GM21447 (cell line): ENCODE data around the gene CCDC88A.
A peak's percentile ranks its signal among the peaks of the same experiment; 100 is the strongest.
"Not testable (repeated sequence)": the region's sequence is repeated elsewhere in the genome, so short reads cannot be mapped to it uniquely, and the experiment has no call there.

Source experiments
- ATAC-seq: cut with Tn5 transposase; IDR thresholded peaks from one replicate; pipeline ENCODE4 v1.9.1; 2021; ENCODE audit not compliant: unreplicated experiment

Gene CCDC88A, protein sequence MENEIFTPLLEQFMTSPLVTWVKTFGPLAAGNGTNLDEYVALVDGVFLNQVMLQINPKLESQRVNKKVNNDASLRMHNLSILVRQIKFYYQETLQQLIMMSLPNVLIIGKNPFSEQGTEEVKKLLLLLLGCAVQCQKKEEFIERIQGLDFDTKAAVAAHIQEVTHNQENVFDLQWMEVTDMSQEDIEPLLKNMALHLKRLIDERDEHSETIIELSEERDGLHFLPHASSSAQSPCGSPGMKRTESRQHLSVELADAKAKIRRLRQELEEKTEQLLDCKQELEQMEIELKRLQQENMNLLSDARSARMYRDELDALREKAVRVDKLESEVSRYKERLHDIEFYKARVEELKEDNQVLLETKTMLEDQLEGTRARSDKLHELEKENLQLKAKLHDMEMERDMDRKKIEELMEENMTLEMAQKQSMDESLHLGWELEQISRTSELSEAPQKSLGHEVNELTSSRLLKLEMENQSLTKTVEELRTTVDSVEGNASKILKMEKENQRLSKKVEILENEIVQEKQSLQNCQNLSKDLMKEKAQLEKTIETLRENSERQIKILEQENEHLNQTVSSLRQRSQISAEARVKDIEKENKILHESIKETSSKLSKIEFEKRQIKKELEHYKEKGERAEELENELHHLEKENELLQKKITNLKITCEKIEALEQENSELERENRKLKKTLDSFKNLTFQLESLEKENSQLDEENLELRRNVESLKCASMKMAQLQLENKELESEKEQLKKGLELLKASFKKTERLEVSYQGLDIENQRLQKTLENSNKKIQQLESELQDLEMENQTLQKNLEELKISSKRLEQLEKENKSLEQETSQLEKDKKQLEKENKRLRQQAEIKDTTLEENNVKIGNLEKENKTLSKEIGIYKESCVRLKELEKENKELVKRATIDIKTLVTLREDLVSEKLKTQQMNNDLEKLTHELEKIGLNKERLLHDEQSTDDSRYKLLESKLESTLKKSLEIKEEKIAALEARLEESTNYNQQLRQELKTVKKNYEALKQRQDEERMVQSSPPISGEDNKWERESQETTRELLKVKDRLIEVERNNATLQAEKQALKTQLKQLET (N-terminal part only)

DNA sequence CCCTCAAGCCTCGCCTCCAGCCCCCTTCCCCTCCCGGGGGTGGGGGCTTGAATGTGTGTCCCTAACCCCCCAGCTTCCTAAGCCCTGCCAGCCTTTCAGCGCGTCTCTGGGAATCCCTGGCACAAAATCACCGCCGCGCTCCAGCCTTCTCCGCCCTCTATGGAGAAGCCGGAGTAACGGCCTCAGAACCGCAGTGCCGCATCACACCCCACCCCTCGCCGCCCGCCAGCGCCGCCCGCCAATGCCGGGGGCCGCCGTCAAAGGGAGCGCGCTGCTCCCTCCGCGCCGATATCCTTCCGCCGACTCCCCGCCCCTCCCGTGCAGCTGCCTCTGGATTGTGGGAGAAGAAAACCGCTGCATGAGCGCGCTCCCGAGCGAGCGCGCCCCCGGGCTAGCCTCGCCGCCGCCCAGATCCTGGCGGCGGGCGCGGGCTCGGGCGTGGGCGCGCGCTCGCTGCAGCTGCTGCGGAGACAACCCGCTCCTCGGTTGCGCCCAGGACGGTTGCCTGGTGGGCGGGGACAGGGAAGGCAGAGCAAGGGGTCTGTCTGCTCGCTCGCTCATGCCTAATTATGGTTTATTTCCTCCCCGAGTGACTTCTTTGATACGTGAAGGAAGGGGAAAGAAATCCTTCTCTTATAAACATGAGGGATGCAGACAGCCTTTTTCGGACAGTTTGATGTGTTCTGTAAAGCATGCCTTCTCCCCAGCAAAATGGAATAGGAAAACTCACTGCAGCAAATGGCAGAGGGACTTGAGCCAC lies at the start of gene CCDC88A:
CCDC88A (minus strand) TSS at position 178 of the 760 bp plus-strand sequence. CDS start 777 bp downstream, outside the sequence.
- ATAC-seq: peak; percentile 77

DNA sequence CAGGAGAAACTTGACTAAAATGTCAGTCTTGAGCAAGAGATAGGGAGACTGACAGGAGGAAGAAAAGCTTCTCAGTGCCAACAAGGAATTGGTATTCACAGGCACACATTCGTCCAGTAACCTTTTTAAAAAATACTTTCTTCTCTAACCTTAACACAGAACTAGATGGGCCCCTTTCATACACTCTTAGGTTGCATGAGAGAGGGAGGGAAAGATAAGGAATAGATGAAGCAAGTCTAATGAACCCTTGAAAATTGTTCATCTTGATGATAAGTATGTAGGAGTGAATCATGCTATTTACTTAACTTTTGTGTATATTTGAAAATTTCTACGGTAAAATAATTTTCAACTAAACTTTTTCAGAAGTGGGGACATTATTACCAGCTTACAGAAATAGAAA lies 42.0 kb upstream of the CCDC88A start:
- no peak for ATAC-seq

DNA sequence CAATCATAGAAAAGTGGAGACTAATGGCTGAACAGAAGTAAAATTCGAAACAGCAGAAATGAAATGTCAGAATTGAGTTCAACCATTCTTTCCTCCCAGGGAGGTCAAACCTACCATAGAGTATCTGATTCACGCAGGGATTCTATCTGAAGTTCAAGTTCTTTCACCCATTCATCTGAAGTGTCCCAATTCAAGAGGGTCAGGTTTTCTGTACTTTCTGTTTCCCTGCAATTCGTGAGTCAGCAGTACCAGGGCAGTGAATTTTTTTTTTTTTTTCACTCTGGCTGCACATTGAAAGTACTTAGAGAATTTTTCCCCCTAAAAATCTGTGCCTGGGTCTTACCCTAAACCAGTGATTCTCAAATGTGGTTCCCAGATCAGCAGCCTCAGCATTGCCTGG lies 40.9 kb upstream of the CCDC88A start:
- no peak for ATAC-seq

DNA sequence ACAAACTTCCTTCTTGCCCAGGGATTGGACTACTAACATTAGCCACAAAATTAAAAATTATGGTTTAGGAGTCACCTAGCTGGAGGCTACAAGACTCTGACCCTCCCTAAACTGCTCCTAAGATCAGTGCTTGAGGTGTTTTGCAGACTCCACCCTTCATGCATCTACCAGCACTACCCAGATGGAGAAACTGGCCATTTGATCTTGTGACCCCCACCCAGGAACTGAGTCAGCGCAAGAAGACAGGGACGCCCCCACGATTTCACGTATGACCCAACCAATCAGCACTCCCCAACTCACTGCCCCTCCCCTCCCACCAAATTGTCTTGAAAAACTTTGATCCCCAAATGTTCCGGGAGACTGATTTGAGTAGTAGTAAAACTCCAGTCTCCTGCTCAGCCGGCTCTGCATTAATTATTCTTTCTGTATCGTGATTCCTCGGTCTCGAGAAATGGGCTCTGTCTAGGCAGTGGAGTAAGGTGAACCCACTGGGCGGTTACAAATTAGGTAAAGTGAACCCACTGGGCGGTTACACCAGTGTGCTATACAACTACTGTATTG lies 40.1 kb upstream of the CCDC88A start:
- no peak for ATAC-seq

DNA sequence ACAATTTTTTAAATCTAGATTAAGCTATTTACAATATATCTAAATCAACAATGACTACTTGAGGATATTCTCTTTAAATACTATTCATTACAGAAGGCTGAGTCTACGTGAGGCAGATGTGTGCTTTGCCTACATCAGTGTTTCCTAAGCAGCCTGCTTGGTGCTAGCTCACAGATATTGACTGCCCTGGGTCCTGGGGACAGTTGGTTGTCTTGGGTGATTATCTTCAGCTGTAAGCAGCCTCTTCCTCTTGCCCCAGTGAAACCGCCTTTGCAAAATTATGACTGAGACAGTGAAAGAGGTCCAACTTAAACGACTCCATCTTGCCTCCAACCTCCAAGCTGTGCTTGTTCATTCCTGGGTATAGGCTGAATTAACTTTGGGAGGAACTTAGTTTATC lies 39.6 kb upstream of the CCDC88A start:
- no peak for ATAC-seq

DNA sequence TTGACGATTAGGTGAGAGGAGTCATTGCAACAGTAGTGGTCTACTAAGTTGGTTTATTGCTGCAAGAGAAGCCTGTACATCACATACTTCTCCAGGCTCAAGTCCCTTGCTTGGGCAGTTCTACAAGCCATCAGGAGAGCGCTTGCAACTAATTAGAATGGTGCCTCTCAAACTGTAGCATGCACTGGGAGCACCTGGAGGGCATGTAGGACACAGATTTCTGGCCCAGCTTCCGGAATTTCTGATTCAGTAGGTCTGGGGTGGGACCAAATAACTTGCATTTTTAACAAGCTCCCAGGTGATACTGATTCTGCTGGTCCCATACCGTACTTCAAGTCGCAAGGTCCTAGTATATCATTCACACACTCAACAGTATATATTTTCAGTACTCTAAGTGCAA lies 34.5 kb upstream of the CCDC88A start:
- no peak for ATAC-seq

DNA sequence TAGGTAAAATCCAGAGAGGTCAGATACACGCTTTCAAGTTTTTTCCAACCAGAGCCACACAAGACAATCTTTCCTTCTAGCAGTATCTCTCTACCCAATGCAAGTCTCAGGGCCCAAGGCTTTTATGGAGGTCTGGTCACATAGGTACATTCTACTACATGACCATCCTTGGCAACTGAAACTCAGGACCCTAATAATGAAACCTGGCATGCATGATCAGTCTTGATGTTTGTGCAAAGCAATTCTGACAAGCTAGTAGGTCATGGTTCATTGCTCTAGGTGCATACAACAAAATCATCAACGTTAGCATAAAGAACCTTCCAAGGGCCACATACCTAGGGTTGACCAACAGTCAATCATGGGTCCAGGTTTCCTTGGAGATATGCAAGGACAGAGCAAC lies 33.2 kb upstream of the CCDC88A start:
- ATAC-seq: no peak

DNA sequence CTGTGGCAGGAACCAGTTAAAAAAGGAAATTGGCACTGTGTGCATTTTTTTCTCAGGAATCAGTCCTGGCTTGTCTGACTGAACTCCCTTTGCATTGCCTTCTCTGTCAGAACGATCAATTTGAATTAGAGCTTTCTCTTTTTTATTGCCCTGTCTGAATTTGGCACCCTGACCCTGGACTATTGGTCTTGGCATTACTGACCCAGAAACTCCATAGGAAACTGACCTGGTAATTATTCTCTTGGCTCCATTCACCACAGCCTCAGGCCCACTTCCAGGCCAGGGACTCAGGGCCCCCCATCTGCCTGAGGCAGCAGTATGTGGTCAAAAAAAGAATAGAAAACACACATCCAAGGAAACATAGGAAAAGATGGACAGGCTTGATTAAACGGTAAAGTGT lies 32.0 kb upstream of the CCDC88A start:
- ATAC-seq: no peak

DNA sequence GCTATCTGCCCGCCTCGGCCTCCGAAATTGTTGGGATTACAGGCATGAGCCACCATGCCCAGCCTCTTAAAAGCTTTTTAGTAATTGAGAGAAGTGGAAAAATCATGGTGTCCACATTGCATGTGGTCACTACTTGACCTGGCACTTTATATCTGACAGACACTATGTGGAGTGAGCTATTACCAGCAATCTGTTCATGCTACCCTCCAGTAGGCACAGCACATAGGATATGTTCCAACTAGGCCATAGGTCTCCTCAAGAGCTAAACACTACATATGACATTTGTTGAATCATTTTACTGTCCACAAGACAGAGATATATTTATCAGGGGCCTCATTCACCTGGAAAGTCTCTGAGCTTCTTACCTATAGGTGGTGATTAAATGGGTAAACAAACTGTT lies 30.4 kb upstream of the CCDC88A start:
- ATAC-seq: not testable (repeated sequence)

DNA sequence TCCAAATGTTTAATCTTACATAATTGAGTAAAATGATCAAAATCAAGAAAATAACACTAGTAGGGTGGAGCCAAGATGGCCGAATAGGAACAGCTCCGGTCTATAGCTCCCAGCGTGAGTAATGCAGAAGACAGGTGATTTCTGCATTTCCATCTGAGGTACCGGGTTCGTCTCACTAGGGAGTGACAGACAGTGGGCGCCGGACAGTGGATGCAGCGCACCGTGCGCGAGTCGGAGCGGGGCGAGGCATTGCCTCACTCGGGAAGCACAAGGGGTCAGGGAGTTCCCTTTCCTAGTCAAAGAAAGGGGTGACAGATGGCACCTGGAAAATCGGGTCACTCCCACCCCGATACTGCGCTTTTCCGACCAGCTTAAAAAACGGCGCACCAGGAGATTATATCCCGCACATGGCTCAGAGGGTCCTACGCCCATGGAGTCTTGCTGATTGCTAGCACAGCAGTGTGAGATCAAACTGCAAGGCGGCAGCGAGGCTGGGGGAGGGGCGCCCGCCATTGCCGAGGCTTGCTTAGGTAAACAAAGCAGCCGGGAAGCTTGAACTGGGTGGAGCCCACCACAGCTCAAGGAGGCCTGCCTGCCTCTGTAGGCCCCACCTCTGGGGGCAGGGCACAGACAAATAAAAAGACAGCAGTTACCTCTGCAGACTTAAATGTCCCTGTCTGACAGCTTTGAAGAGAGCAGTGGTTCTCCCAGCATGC lies 22.5 kb upstream of the CCDC88A start:
- ATAC-seq: not testable (repeated sequence)

DNA sequence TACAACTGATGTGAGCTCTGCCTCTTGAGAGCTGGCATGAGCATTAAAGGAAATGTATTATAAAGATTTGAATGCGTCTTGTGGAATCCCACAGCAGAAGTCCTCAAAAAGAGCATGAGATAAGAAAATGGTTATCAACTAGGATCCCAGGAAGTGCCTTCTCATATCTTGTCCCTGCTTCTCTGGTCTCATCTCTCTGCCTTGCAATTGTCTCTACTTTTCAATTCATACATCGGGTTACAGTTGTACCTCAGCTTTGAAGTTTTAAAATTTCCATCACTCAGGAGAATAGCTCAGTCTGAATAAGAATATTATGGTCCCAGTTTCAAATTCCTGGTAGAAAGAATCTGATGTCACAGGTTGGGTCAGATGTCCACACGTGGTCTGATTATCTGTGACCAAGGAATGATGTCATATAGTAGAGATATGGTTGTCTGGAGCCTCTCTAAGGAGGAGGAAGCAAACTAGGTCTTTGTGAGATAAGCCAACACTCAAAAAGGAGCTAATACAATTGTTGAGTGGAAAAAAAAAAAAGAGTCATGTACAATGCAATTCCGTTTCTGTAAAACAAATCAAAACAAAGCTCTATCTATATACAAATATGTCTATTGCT lies 21.7 kb upstream of the CCDC88A start:
- no peak for ATAC-seq

DNA sequence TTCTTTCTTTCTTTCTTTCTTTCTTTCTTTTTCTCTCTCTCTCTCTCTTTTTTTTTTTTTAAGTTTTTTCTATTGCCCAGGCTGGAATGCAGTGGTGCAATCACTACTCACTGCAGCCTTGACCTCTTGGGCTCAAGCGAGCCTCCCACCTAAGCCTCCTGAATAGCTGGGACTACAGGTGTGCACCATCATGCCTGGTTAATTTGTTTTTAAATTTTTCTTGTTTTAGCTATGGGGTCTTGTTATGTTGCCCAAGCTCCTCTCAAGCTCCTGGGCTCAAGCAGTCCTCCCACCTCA lies 19.4 kb upstream of the CCDC88A start:
- ATAC-seq: no peak

DNA sequence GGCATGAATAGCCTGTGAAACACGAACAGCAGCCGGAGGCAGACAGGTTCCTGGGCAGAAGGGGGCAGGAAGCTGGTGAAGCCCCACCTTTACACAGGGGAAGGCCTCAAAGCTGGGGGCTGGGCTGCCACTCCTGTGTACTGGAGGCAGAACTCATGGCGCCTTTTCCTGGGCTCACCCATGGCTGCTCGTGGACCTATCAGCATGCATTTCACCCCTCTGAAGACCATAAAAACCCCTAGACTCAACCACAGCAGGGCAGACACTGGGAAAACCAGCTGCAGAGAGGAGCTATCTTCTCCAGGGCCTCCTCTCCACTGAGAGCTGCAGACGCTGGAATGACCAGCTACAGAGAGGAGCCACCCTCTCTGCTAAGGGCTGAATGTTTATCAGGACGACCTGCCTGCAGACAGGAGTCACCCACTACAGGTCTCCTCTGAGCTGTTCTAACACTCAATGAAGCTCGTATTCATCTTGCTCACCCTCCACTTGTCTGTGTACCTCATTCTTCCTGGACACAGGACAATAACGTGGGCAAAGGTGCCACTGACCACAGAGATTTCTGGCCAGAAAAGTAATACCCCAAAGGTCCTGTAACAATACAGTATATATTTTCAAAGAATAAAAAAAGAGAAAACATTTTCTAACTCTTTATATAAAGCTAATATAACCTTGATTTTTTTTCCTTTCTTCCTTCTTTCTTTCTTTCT lies 18.9 kb upstream of the CCDC88A start:
- no peak for ATAC-seq

DNA sequence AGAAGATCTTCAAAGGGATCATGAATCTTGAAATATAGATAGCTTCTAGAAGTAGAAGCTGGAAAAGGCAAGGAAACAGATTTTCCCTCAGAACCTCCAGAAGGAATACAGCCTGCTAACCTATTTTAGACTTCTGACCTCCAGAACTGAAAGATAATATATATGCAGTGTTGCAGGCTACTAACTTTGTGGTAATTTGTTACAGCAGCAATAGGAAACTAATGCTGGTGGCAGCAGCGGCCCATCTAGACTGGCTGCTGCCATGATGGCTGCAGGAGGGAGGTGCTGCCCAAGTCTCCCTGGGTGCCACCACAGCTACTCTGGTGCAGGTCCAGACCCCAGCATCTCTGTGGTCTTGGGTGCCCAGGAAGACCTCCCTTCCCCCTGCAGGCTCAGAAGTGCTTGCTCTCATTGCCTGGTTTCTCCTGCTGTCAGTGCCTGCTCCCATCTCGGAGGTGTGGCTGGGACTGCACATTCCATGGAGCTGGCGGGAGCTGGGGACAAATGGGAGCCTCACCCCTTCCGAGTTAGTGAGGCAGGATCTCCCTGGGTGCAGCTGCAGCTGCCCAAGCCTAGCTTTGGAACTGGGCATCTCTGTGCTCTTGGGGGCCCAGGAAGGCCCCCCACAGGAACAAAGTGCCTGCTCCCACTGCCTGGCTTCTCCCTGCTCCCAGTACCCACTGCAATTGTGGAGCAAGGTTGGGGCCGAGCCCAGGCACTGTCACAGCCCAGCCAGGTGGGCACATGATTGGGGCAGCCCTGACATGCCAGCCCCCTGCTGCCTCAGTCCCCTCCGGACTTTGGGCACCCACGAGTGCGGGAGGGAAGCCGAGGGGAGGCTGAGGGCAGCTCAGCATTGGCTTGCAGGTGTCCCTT lies 18.1 kb upstream of the CCDC88A start:
- ATAC-seq: no peak

DNA sequence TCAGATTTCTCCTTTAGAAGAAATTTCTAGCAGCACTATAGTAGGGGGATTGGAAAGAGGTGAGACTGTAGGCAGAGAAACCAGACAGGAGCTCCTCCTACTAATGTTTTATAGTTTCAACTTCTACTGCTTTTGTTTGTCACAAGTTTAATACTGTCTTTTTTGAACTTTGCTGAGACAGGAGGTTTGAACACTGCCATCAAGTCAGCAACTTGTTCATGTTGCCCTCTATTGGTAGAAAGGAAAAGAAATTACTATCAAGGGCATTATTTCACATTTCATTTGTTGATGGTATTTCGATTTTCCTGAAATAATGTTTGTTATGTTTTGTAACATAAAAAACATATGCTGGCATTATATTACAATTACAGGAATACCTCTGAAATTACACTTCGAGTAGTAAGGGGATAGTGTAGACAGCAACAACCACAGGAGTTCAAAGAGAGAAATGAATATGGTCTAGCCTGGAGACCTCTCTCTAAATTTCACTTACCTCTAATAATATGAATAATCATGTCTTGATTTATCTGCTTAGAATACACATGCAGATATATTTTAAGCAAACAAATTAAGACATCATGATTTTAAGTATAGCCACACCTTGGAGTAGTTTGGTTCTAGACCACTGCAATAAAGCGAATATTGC lies 12.4 kb upstream of the CCDC88A start:
- ATAC-seq: peak; percentile 69

DNA sequence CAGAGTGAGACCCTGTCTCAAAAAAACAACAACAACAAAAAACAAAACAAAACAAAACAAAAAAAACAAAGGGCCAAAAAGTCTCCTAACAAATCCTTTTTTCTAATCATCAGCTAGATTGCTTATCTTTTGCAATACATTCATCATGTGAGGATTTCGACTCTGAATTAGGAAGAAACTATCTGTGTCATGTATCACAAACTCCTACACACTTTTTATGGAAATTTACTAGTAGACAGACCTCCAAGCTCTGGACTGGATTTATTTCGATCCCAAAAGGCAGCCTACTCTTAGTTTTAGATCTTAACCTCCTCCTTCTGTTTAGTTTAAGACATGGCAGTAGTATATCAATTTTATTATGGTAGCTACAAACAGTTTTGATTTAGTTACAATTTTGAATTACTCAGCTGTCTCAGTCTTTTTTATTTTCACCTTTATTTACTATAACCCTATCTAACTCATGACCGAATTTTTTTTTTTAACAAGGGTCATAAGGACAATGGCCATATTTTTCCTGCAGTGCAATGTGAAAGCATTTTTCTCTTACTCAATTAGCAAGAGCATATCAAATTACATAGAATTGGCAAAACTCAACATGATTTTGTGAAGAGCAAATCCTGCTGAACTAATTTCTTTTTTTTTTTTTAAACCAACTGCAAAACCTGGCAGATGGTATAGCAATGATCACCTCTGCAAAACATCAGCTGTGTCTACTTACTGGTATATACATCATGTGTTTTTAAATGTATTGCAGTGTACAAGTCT lies 10.7 kb upstream of the CCDC88A start:
- no peak for ATAC-seq

DNA sequence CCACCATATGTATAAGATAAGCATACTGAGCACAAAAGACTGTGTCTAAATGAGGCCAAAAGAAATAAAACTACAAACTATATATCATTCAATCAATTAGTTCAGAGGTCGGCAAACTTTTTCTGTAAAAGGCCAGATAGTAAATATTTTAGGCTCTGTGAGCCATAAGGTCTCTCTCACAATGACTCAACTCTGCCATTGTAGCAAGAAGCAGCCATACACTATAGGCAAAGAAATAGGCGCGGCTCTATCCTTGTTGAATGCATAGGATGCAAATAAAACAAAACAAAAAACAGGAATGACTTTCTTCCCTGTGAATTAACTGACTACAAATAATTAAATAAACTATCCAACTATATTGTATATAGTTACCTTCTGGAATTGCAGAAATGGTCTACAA lies 8.6 kb upstream of the CCDC88A start:
- ATAC-seq: no peak
